ENCODE results near the gene PRKG1.
A peak's percentile ranks its signal among the peaks of the same experiment; 100 is the strongest.

The PRKG1 gene

GRCh38 chr10:51659344-51659743, 585.1 kb downstream of the PRKG1 start:
- no peak for DNase-seq (ENCODE audit: low read depth)
- TF ChIP-seq CTCF (conservative IDR thresholded peaks at IDR 0.05; ENCODE audit: low read length), result no peak

GRCh38 chr10:51663086-51663485, 588.8 kb downstream of the PRKG1 start:
- peak; percentile 18 for DNase-seq (ENCODE audit: low read depth)
- TF ChIP-seq CTCF (conservative IDR thresholded peaks at IDR 0.05; ENCODE audit: low read length), result no peak
- H3K4me3 ChIP-seq (ENCODE audit: low read length), result no peak overlapping the region

More at GRCh38 chr10:51659344-51659743, 585.1 kb downstream of the PRKG1 start:
- no peak overlapping the region for H3K4me3 ChIP-seq (ENCODE audit: low read length)

DNA sequence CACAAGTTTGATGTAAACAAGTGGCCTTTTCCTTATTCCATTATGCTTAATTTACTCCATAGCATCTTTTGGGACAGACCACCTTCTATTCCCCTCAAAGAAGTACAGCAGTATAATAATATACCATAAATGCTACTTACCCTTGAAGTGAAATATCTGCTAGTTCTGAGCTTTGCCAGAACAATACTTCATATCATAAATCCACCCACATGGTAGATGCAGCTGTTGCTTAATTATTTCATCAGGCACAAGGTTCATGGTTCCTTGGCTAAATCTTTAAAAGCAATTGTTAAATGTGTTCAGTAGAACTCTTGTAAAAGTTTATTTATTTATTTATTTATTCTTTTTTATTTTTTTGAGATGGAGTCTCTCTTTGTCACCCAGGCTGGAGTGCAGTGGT, 592.2 kb downstream of the PRKG1 start:
- H3K4me3 ChIP-seq (ENCODE audit: low read length), result no peak overlapping the region
- no peak for TF ChIP-seq CTCF (conservative IDR thresholded peaks at IDR 0.05; ENCODE audit: low read length)
- DNase-seq (ENCODE audit: low read depth), result peak; percentile 34

DNA sequence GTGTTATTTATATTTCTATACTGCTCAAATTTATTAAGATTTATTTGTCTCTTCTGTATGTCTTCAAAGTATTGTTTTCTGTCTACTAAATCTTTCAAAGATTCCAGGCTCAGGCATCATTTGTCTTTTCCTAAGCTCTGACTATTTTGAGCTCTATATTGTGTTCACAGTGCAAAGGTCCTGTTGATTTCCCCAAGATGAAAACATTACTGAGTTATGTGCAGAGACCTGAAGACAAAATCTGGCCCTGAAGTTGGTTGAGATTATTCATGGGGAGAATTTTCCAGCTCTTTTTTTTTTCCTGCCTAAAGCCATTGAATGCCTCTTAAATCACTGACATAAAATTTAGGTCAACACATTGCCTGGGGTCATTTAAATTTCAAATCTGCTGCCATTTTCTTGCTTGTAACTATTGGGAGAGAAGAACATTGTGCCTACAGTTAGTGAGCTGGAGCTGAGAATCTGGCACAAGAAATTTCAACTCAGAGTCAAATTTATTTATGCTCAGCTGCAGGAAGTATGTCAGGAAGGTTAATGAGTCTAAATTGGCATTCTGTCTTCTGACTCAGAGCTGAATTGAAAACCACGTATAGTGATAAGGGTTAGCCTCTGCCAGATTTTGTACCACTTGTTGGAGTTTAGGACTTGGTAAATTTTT, 593.5 kb downstream of the PRKG1 start:
- no peak for TF ChIP-seq CTCF (conservative IDR thresholded peaks at IDR 0.05; ENCODE audit: low read length)
- H3K4me3 ChIP-seq (ENCODE audit: low read length), result no peak overlapping the region
- peak; percentile 63 for DNase-seq (ENCODE audit: low read depth)

GRCh38 chr10:51668336-51668689, 594.0 kb downstream of the PRKG1 start:
- no peak for DNase-seq (ENCODE audit: low read depth)
- no peak for TF ChIP-seq CTCF (conservative IDR thresholded peaks at IDR 0.05; ENCODE audit: low read length)

GRCh38 chr10:51669041-51669440, 594.8 kb downstream of the PRKG1 start:
- TF ChIP-seq CTCF (conservative IDR thresholded peaks at IDR 0.05; ENCODE audit: low read length), result no peak
- H3K4me3 ChIP-seq (ENCODE audit: low read length), result no peak overlapping the region
- no peak for DNase-seq (ENCODE audit: low read depth)

More at GRCh38 chr10:51668336-51668689, 594.0 kb downstream of the PRKG1 start:
- no peak overlapping the region for H3K4me3 ChIP-seq (ENCODE audit: low read length)

DNA sequence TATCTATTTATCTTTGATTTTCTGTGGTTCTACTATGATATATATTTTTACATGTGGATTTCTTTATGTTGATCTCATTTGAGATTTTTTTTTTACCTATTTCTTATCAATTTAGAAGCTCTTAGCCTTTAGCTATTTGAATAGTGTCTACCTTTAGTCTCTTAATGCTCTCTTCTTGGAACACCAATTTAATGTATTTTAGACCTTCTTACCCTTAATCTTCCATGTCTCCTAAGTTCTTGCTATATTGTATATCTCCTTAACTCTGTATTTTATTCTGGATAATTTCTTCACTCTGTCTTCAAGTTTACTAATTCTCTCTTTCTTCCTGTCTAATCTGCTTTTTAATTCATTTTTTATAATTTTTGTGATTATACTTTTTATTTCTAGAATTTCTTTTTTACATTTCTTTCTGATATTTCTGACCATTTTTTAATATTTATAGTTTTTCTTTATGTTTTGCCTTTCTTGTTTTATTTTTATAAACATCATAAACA, 597.8 kb downstream of the PRKG1 start:
- no peak overlapping the region for H3K4me3 ChIP-seq (ENCODE audit: low read length)
- no peak for TF ChIP-seq CTCF (conservative IDR thresholded peaks at IDR 0.05; ENCODE audit: low read length)
- DNase-seq (ENCODE audit: low read depth), result no peak

Measured in AG10803 (cell line).